Trophoblast cell (in vitro differentiated cells and primary cell): ENCODE measurements around the gene REV3L.

Experiments used
- DNase-seq, 2 donors: peaks; one replicate each; pipeline ENCODE4 v3.0.0-alpha.2; 2016
- H2AFZ ChIP-seq: 2 replicates; pipeline ENCODE4 v1.6.1; 2013; ENCODE audit warnings: low read length, moderate library complexity, mild to moderate bottlenecking; ENCODE audit not compliant: insufficient read depth, poor library complexity
- H2AK5ac ChIP-seq: 2 replicates; pipeline ENCODE4 v1.6.1; 2013; ENCODE audit warnings: mild to moderate bottlenecking, low read length
- H2BK120ac ChIP-seq: 2 replicates; pipeline ENCODE4 v1.6.1; 2013; ENCODE audit warnings: low read length, mild to moderate bottlenecking, moderate library complexity; ENCODE audit not compliant: insufficient read depth, poor library complexity
- H2BK12ac ChIP-seq: 2 replicates; pipeline ENCODE4 v1.6.1; 2013; ENCODE audit warnings: mild to moderate bottlenecking, low read length, moderate library complexity
- H2BK5ac ChIP-seq: 2 replicates; pipeline ENCODE4 v1.6.1; 2013; ENCODE audit warnings: low read length, low read depth, moderate library complexity, mild to moderate bottlenecking; ENCODE audit not compliant: poor library complexity
- H3K14ac ChIP-seq: 2 replicates; pipeline ENCODE4 v1.6.1; 2013; ENCODE audit warnings: mild to moderate bottlenecking, low read length
- H3K18ac ChIP-seq: 2 replicates; pipeline ENCODE4 v1.6.1; 2013; ENCODE audit warnings: mild to moderate bottlenecking, low read length
- H3K23ac ChIP-seq: 2 replicates; pipeline ENCODE4 v1.6.1; 2013; ENCODE audit warnings: low read length
- H3K27ac ChIP-seq: 2 replicates; pipeline ENCODE4 v1.5.1; 2013; ENCODE audit warnings: low read depth, mild to moderate bottlenecking, inconsistent platforms, low read length, moderate library complexity
- H3K27me3 ChIP-seq: 2 replicates; pipeline ENCODE4 v1.6.1; 2013; ENCODE audit warnings: inconsistent platforms, mild to moderate bottlenecking, low read length, moderate library complexity; ENCODE audit not compliant: insufficient read depth
- H3K36me3 ChIP-seq, 2 experiments: 1 replicate in 1 of 2; 2 replicates in 1 of 2; pipeline ENCODE4 v1.6.1; 2013; ENCODE audit warnings: low read length in 2 of 2, mild to moderate bottlenecking in 2 of 2, moderate library complexity in 1 of 2; ENCODE audit not compliant: insufficient read depth in 2 of 2, control insufficient read depth in 1 of 2
- H3K4ac ChIP-seq: 2 replicates; pipeline ENCODE4 v1.6.1; 2013; ENCODE audit warnings: low read depth, mild to moderate bottlenecking, low read length, moderate library complexity
- H3K4me1 ChIP-seq, 2 experiments: 1 replicate in 1 of 2; 2 replicates in 1 of 2; pipeline ENCODE4 v1.6.1; 2013; ENCODE audit warnings: low read length in 2 of 2, mild to moderate bottlenecking in 2 of 2, moderate library complexity in 1 of 2; ENCODE audit not compliant: insufficient read depth in 2 of 2, control insufficient read depth in 1 of 2
- H3K4me2 ChIP-seq: 2 replicates; pipeline ENCODE4 v1.6.1; 2013; ENCODE audit warnings: inconsistent platforms, mild to moderate bottlenecking, low read length, moderate library complexity
- H3K4me3 ChIP-seq: 2 replicates; pipeline ENCODE4 v1.5.1; 2013; ENCODE audit warnings: mild to moderate bottlenecking, low read depth, low read length, inconsistent platforms
- H3K79me1 ChIP-seq: one replicate; pipeline ENCODE4 v1.6.1; 2013; ENCODE audit warnings: low read length
- H3K79me2 ChIP-seq: 2 replicates; pipeline ENCODE4 v1.6.1; 2013; ENCODE audit warnings: low read length, mild to moderate bottlenecking; ENCODE audit not compliant: control insufficient read depth, insufficient read depth, poor library complexity
- H3K9ac ChIP-seq: 2 replicates; pipeline ENCODE4 v1.6.1; 2013; ENCODE audit warnings: mild to moderate bottlenecking, low read length
- H3K9me3 ChIP-seq: 2 replicates; pipeline ENCODE4 v1.6.1; 2013; ENCODE audit warnings: low read depth, mild to moderate bottlenecking, control low read depth, inconsistent platforms, low read length; ENCODE audit not compliant: insufficient read depth
- H4K12ac ChIP-seq: 2 replicates; pipeline ENCODE4 v1.6.1; 2013; ENCODE audit warnings: low read depth, mild to moderate bottlenecking, low read length, moderate library complexity
- H4K8ac ChIP-seq: 2 replicates; pipeline ENCODE4 v1.6.1; 2013; ENCODE audit warnings: low read depth, mild to moderate bottlenecking, low read length, moderate library complexity
- H4K91ac ChIP-seq: one replicate; pipeline ENCODE4 v1.6.1; 2013; ENCODE audit warnings: low read depth, mild to moderate bottlenecking, low read length, moderate library complexity
- WGBS: extraction: QIAGEN DNeasy Blood & Tissue Kit; methylation state at CpG from one replicate; pipeline ENCODE4 v1.1.7; 2013; ENCODE audit warnings: missing lambda C conversion rate; ENCODE audit not compliant: insufficient read length, insufficient coverage; ENCODE audit errors: extremely low coverage; 5-methylcytosine and 5-hydroxymethylcytosine counted together

The REV3L gene

DNA sequence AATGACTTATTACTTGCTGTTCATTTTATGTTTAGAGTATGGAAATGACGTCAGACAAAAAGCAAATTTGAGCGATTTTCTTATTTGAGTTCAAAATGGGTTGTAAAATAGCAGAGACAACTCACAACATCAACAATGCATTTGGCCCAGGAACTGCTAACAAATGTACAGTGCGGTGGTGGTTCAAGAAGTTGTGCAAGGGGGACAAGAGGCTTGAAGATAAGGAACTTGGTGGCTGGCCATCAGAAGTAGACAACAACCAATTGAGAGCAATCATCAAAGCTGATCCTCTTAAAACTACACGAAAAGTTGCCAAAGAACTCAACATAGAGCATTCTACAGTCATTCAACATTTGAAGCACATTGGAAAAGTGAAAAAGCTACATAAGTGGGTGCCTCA, 43.8 kb downstream of the REV3L start:
- Histone ChIP-seq H3K9ac (no peak overlapping the region), H3K36me3 (no peaks in the 10 kb centered on the region), H3K27me3 (no peaks in the 10 kb centered on the region), H4K8ac (no peak overlapping the region), H3K4ac (no peak overlapping the region), H3K4me3 (no peak overlapping the region), H3K4me2 (no peak overlapping the region), H3K23ac (no peak overlapping the region), H2BK5ac (no peak overlapping the region), H3K79me1 (no peaks in the 10 kb centered on the region), H2AK5ac (no peak overlapping the region), H2AFZ (no peak overlapping the region), H3K14ac (no peak overlapping the region), H3K18ac (no peak overlapping the region), H4K12ac (no peak overlapping the region), H3K79me2 (peaks cover 2% of the 10 kb centered on the region), H2BK12ac (no peak overlapping the region), H3K27ac (no peak overlapping the region), H3K4me1 (no peaks in the 10 kb centered on the region), H3K9me3 (no peaks in the 10 kb centered on the region), H2BK120ac (no peak overlapping the region), H4K91ac (no peak overlapping the region)
- no CpG with 5 or more reads among the region's 4 CpGs for WGBS
- DNase-seq, result no peak

DNA sequence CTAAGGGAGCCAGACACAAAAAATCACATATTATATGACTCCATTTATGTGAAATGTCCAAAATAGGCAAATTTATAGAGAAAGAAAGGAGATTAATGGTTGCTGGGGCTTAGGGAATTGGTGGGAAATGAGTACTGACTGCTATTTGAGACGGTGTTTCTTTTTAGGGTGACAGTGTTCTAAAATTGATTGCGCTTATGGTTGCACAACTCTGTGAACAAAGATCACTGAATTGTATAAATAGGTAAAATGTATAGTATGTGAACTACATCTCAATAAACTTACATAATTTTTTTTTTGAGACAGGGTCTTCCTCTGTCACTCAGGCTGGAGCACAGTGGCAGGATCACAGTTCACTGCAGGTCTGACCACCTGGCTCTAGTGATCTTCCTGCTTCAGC, 45.4 kb downstream of the REV3L start:
- no peak overlapping the region for H3K9ac ChIP-seq
- no peak overlapping the region for H3K4ac ChIP-seq
- H3K23ac ChIP-seq, result no peak overlapping the region
- no peak overlapping the region for H3K14ac ChIP-seq
- peaks cover 2% of the 10 kb centered on the region for H3K79me2 ChIP-seq
- DNase-seq, result no peak
- no peak overlapping the region for H3K4me3 ChIP-seq
- H3K4me2 ChIP-seq, result no peak overlapping the region
- no peaks in the 10 kb centered on the region for H3K4me1 ChIP-seq
- H3K9me3 ChIP-seq, result no peaks in the 10 kb centered on the region
- H3K36me3 ChIP-seq, result no peaks in the 10 kb centered on the region
- no peak overlapping the region for H2BK5ac ChIP-seq
- no peak overlapping the region for H4K8ac ChIP-seq
- H3K79me1 ChIP-seq, result no peaks in the 10 kb centered on the region
- no peak overlapping the region for H2BK12ac ChIP-seq
- no peak overlapping the region for H2BK120ac ChIP-seq
- no peak overlapping the region for H4K91ac ChIP-seq
- H4K12ac ChIP-seq, result no peak overlapping the region
- WGBS, result no CpG with 5 or more reads among the region's 2 CpGs
- H3K27me3 ChIP-seq, result no peaks in the 10 kb centered on the region
- H3K18ac ChIP-seq, result no peak overlapping the region
- H2AFZ ChIP-seq, result no peak overlapping the region
- no peak overlapping the region for H2AK5ac ChIP-seq
- H3K27ac ChIP-seq, result no peak overlapping the region

DNA sequence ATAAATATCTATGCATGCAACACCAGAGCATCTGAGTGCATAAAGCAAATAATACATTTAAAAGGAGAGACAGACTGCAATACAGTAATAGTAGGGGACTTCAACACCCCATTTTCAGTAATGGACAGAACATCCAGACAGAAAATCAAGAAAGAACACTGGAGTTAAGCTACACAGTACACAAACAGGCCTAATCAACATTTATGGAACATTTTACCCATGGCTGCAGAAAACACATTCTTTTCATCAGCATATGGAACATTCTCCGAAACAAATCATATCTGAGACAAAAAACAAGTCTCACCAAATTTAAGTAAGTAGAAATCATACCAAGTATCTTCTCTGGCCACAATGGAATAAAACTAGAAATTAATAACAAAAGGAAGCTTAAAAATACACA, 50.5 kb downstream of the REV3L start:
- Histone ChIP-seq H3K23ac (no peak overlapping the region), H3K27ac (no peak overlapping the region), H3K79me1 (no peaks in the 10 kb centered on the region), H4K12ac (no peak overlapping the region), H4K8ac (no peak overlapping the region), H2AK5ac (no peak overlapping the region), H3K4ac (no peak overlapping the region), H3K27me3 (no peaks in the 10 kb centered on the region), H2BK12ac (no peak overlapping the region), H3K14ac (no peak overlapping the region), H3K4me1 (peaks cover 0 to 3% of the 10 kb centered on the region in 2 experiments), H2AFZ (no peak overlapping the region), H3K79me2 (peaks cover 2% of the 10 kb centered on the region), H3K18ac (no peak overlapping the region), H4K91ac (no peak overlapping the region), H3K9ac (no peak overlapping the region), H3K36me3 (no peaks in the 10 kb centered on the region), H3K9me3 (no peaks in the 10 kb centered on the region), H3K4me2 (no peak overlapping the region), H2BK120ac (no peak overlapping the region), H2BK5ac (no peak overlapping the region), H3K4me3 (no peak overlapping the region)
- DNase-seq, result no peak
- no CpG with 5 or more reads among the region's 1 CpG for WGBS

DNA sequence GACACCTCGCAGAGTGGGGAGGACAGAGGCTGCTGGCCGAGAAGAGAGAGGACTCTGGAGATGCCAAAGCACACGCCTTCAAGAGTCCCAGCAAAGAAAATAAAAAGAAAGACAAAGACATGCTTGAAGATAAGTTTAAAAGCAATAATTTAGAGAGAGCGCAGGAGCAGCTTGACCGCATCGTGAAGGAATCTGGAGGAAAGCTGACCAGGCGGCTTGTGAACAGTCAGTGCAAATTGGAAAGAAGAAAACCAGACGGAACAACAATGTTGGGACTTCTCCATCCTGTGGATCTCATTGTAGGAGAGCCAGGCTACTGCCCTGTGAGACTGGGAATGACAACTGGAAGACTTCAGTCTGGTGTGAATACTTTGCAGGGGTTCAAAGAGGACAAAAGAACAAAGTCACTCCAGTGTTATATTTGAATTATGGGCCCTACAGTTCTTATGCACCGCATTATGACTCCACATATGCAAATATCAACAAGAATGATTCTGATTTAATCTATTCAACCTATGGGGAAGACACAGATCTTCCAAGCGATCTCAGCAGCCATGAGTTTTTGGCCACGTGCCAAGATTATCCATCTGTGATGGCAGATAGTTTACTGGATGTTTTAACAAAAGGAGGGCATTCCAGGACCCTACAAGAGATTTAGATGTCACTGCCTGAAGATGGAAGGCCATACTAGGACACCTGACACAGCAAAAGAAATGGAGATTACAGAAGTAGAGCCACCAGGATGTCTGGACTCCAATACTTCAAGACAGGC, 52.2 kb downstream of the REV3L start:
- peak overlapping the region; percentile 8 for H3K27ac ChIP-seq
- H3K9ac ChIP-seq, result no peak overlapping the region
- no peak overlapping the region for H4K12ac ChIP-seq
- H2BK5ac ChIP-seq, result no peak overlapping the region
- WGBS, result no CpG with 5 or more reads among the region's 11 CpGs
- no peak overlapping the region for H3K14ac ChIP-seq
- DNase-seq, result no peak
- peaks cover 2% of the 10 kb centered on the region for H3K79me2 ChIP-seq
- peaks cover 0 to 6% of the 10 kb centered on the region in 2 experiments for H3K4me1 ChIP-seq
- H3K18ac ChIP-seq, result no peak overlapping the region
- H3K4ac ChIP-seq, result no peak overlapping the region
- H3K36me3 ChIP-seq, result no peaks in the 10 kb centered on the region
- peak overlapping the region; percentile 10 for H3K4me2 ChIP-seq
- H3K9me3 ChIP-seq, result no peaks in the 10 kb centered on the region
- no peak overlapping the region for H2AFZ ChIP-seq
- no peak overlapping the region for H3K4me3 ChIP-seq
- H3K79me1 ChIP-seq, result no peaks in the 10 kb centered on the region
- no peak overlapping the region for H4K91ac ChIP-seq
- no peak overlapping the region for H2BK12ac ChIP-seq
- H4K8ac ChIP-seq, result no peak overlapping the region
- no peaks in the 10 kb centered on the region for H3K27me3 ChIP-seq
- no peak overlapping the region for H2AK5ac ChIP-seq
- no peak overlapping the region for H2BK120ac ChIP-seq
- no peak overlapping the region for H3K23ac ChIP-seq
